ENCODE data around the gene SFXN4. TPM values are rescaled to one million over a fixed set of nuclear protein-coding genes. Genes with fewer than 3 reads are reported as not detected.

SFXN4 gene
- total and polyA plus RNA-seq, 2 of the 13 experiments (the other 11 are each of a cell fraction or from before 2014, with no cell fraction given) = 47.7 to 64.9 TPM

- TF ChIP-seq ZNF326 (CRISPR knock-in tag; IDR thresholded peaks at IDR 0.05; ENCODE audit: borderline replicate concordance) = no peak
- TF ChIP-seq ZFAT (CRISPR knock-in tag; conservative IDR thresholded peaks at IDR 0.05) = no peak
- 0 out of 2 replicates have a peak, but pooled peaks have one; percentile 1 for TF ChIP-seq STAG1 (CRISPR knock-in tag; IDR thresholded peaks at IDR 0.05)
- no peak; the same call in 1 of the 2 replicates for TF ChIP-seq ZNF776 (CRISPR knock-in tag; IDR thresholded peaks at IDR 0.05)
- TF ChIP-seq ZNF761 (CRISPR knock-in tag; conservative IDR thresholded peaks at IDR 0.05) = no peak
- no peak for TF ChIP-seq ZSCAN22 (CRISPR knock-in tag; IDR thresholded peaks at IDR 0.05)
- no peak for TF ChIP-seq NFAT5 (CRISPR knock-in tag; IDR thresholded peaks at IDR 0.05)
- TF ChIP-seq RXRA (CRISPR knock-in tag; IDR thresholded peaks at IDR 0.05) = no peak
- no peak for TF ChIP-seq ZNF512B (CRISPR knock-in tag; IDR thresholded peaks at IDR 0.05; ENCODE audit: borderline replicate concordance)
- TF ChIP-seq GATAD2A (CRISPR knock-in tag; IDR thresholded peaks at IDR 0.05) = no peak
- no peak for TF ChIP-seq ZNF597 (CRISPR knock-in tag; IDR thresholded peaks at IDR 0.05)
- TF ChIP-seq SMYD3 (CRISPR knock-in tag; IDR thresholded peaks at IDR 0.05) = no peak
- TF ChIP-seq FOSL2 (CRISPR knock-in tag; IDR thresholded peaks at IDR 0.05) = no peak
- no peak for TF ChIP-seq GMEB2 (CRISPR knock-in tag; IDR thresholded peaks at IDR 0.05; ENCODE audit: low read depth)
- no peak for TF ChIP-seq ZMYM3 (CRISPR knock-in tag; IDR thresholded peaks at IDR 0.05)
- no peak for TF ChIP-seq FOXJ3 (CRISPR knock-in tag; IDR thresholded peaks at IDR 0.05; ENCODE audit: borderline replicate concordance)
- no peak for TF ChIP-seq ZNF296 (CRISPR knock-in tag; conservative IDR thresholded peaks at IDR 0.05)
- peak; percentile 22; the same call in 1 of the 2 replicates for TF ChIP-seq GATAD1 (CRISPR knock-in tag; IDR thresholded peaks at IDR 0.05)
- TF ChIP-seq STAT5B (CRISPR knock-in tag; IDR thresholded peaks at IDR 0.05) = no peak
- no peak for TF ChIP-seq GATA4 (IDR thresholded peaks at IDR 0.05; ENCODE audit: borderline replicate concordance, low read depth)
- peak; percentile 53; the same call in 1 of the 2 replicates for TF ChIP-seq SUZ12 (IDR thresholded peaks at IDR 0.05; ENCODE audit: low read depth, low read length)
- TF ChIP-seq MED13 (CRISPR knock-in tag; IDR thresholded peaks at IDR 0.05) = no peak
- TF ChIP-seq KDM2A (CRISPR knock-in tag; IDR thresholded peaks at IDR 0.05; ENCODE audit: borderline replicate concordance, low read depth) = no peak; the same call in none of the 2 replicates
Measured at GRCh38 chr10:119207366-119207666, 41.8 kb upstream of the SFXN4 start, which contains the start of gene GRK5 (continued).
